ENCODE results near the gene NLRP14. TPM values are rescaled to one million over a fixed set of nuclear protein-coding genes. Genes with fewer than 3 reads are reported as not detected.

Gene NLRP14
- total RNA-seq, 2 donors from 2014 or later: 0.27 to 1.1 TPM

Other genes with a start within 250 kb of the NLRP14 start
- gene OR2AG2, start 248.5 kb upstream of the NLRP14 start, total RNA-seq: under 1 TPM; 0.55 to 0.91 TPM
- not detected for gene OR2AG1, start 237.5 kb upstream of the NLRP14 start, total RNA-seq
- gene OR6A2, start 220.8 kb upstream of the NLRP14 start, total RNA-seq: under 1 TPM in 1 of 2 donors, not detected in 1; 0.57 TPM
- gene OR10A5, start 174.8 kb upstream of the NLRP14 start, total RNA-seq: not detected
- not detected for gene OR10A2, start 157.4 kb upstream of the NLRP14 start, total RNA-seq
- gene OR10A4, start 143.9 kb upstream of the NLRP14 start, total RNA-seq: not detected
- gene OR2D2, start 128.0 kb upstream of the NLRP14 start, total RNA-seq: 1 to 10 TPM in 1 of 2 donors, not detected in 1; 1.2 TPM
- gene OR2D3, start 99.5 kb upstream of the NLRP14 start, total RNA-seq: not detected
- gene ZNF215, start 94.1 kb upstream of the NLRP14 start, total RNA-seq: 1 to 10 TPM; 2.5 to 2.6 TPM
- gene ZNF214, start 133 bp upstream of the NLRP14 start, total RNA-seq: 1 to 10 TPM; 3.1 to 3.6 TPM
- gene RBMXL2, start 68.5 kb downstream of the NLRP14 start, total RNA-seq: 10 to 100 TPM in 1 of 2 donors, not detected in 1; 12.0 TPM
- 1 to 10 TPM in 1 of 2 donors, under 1 TPM in 1; 0.64 to 2.2 TPM for gene SYT9, start 231.4 kb downstream of the NLRP14 start, total RNA-seq

All from prostate gland (tissue), 2 donors.